Caco-2 (cell line): ENCODE results near the gene SCAF8. TPM values are rescaled to one million over a fixed set of nuclear protein-coding genes. Genes with fewer than 3 reads are reported as not detected.

Experiments
- BruUV-seq: library from RNA; stranded (reverse); fragments of 400-500 nt; replicated peaks from 2 replicates; lab custom pipeline; 2021; lab: Mats Ljungman, UMichigan
- CTCF ChIA-PET: fragments of 300-600 bp; sonication (Branson Sonifier 250); formaldehyde crosslinking; loops from one replicate; lab custom pipeline; 2022; ENCODE audit warnings: antibody characterized with exemption; lab: Charles Lee
- POLR2A ChIA-PET: fragments of 300-600 bp; sonication (Branson Sonifier 250); formaldehyde crosslinking; loops from one replicate; lab custom pipeline; 2022; ENCODE audit warnings: antibody characterized with exemption; lab: Charles Lee
- DNase-seq, 2 experiments: peaks; one replicate each; pipeline versions ENCODE4 v3.0.0 to v3.0.0-alpha.2; 2020 to 2022
- H3K27me3 ChIP-seq: replicated peaks from 2 replicates; pipeline ENCODE4 v1.6.0; 2011; ENCODE audit warnings: low read length; ENCODE audit not compliant: control insufficient read depth, insufficient read depth
- H3K36me3 ChIP-seq: 2 replicates; pipeline ENCODE4 v1.5.1; 2011; ENCODE audit warnings: low read length; ENCODE audit not compliant: control insufficient read depth, insufficient read depth
- H3K4me1 ChIP-seq: fragments of 250-450 bp; sonication (Bioruptor Pico); 2 replicates; pipeline ENCODE4 v1.5.1; 2020; ENCODE audit warnings: mild to moderate bottlenecking
- H3K4me3 ChIP-seq: 2 replicates; pipeline ENCODE4 v1.5.1; 2011; ENCODE audit warnings: low read depth, mild to moderate bottlenecking, control low read depth, low read length
- H3K9me3 ChIP-seq: fragments of 250-450 bp; sonication (Bioruptor Pico); 2 replicates; pipeline ENCODE4 v1.5.1; 2020; ENCODE audit warnings: mild to moderate bottlenecking, moderate library complexity
- H3K27ac Mint-ChIP-seq: one replicate; pipeline ENCODE4 v1.8.0; 2022; ENCODE audit warnings: mixed read lengths; ENCODE audit not compliant: unreplicated experiment
- H3K27me3 Mint-ChIP-seq: one replicate; pipeline ENCODE4 v1.8.0; 2022; ENCODE audit warnings: mixed read lengths; ENCODE audit not compliant: insufficient read depth, unreplicated experiment
- H3K36me3 Mint-ChIP-seq: one replicate; pipeline ENCODE4 v1.8.0; 2022; ENCODE audit warnings: mild to moderate bottlenecking, mixed read lengths; ENCODE audit not compliant: insufficient read depth, unreplicated experiment
- H3K4me1 Mint-ChIP-seq: one replicate; pipeline ENCODE4 v1.8.0; 2022; ENCODE audit warnings: low read depth, mixed read lengths; ENCODE audit not compliant: unreplicated experiment
- H3K4me3 Mint-ChIP-seq: one replicate; pipeline ENCODE4 v1.8.0; 2022; ENCODE audit warnings: mild to moderate bottlenecking, moderate library complexity, mixed read lengths; ENCODE audit not compliant: unreplicated experiment
- H3K9me3 Mint-ChIP-seq: one replicate; pipeline ENCODE4 v1.8.0; 2022; ENCODE audit warnings: mixed read lengths; ENCODE audit not compliant: unreplicated experiment
- intact Hi-C: fragments of 100-400 bp; cut with micrococcal nuclease; formaldehyde crosslinking; loops from one replicate; pipeline ENCODE4 v1.10.0; 2022; ENCODE audit not compliant: unreplicated experiment
- total RNA-seq: library from RNA; stranded (reverse); gene quantifications from 2 replicates; pipeline ENCODE4 v1.2.3, GENCODE V29; 2022
- TF ChIP-seq, protein P1 (sequence below), 2 experiments: fragments of 200-600 bp in 1 of 2; IDR thresholded peaks; 1 replicate in 1 of 2; 2 replicates in 1 of 2; pipeline versions ENCODE4 v1.5.1 to v1.8.0; 2011 to 2022; ENCODE audit warnings: antibody characterized with exemption in 1 of 2, control low read depth in 1 of 2, inconsistent platforms in 1 of 2, low read depth in 1 of 2, low read length in 1 of 2, mild to moderate bottlenecking in 1 of 2, moderate library complexity in 1 of 2; ENCODE audit not compliant: insufficient read depth in 1 of 2, severe bottlenecking in 1 of 2, unreplicated experiment in 1 of 2

SCAF8 gene
- total RNA-seq, 1 experiment from 2014 or later: 45.2 TPM

DNA sequence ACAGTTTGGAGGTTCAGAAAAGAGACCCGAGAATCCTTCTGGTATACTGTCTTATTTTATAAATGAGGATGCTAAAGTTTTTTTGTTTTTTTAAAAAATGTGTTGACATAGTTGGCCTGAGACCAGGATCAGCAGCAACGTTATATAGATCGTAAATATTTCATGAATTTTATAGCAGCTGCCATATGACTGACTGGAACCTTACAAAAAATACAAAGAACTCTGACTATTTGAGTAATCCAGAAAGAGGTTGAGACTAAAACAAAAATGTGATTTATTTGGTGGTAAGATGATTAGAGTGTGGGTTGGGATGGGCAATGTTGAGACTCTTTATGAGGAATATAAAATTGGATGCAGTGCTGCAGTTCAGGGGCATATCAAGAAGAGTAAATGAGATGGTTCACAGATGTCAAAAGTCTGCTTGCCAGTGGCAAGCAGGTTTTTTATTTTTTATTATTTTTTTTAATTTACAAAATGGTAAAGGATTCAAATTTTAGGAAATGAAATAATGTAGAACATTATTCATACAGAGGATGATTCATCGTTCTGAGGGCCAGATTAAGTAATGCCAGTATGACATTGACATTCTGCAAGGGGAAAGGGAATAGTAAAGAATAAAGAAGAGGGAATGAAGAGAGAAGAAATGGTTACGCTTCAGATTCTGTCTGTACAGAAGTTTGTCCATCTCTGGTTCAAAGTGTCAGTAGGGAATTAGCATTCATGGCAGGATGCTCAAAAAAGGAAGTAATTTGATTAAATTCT is 58.5 kb downstream of the SCAF8 start:
- BruUV-seq: no TSS peak
- no peaks in the 10 kb centered on the region for H3K9me3 ChIP-seq
- Mint-ChIP-seq H3K27me3 (no peaks in the 10 kb centered on the region), H3K36me3 (peaks cover 58% of the 10 kb centered on the region), H3K4me3 (no peak overlapping the region), H3K9me3 (no peaks in the 10 kb centered on the region), H3K27ac (no peak overlapping the region), H3K4me1 (no peaks in the 10 kb centered on the region)
- intact Hi-C loops: no loop called here
- TF ChIP-seq, protein P1, sequence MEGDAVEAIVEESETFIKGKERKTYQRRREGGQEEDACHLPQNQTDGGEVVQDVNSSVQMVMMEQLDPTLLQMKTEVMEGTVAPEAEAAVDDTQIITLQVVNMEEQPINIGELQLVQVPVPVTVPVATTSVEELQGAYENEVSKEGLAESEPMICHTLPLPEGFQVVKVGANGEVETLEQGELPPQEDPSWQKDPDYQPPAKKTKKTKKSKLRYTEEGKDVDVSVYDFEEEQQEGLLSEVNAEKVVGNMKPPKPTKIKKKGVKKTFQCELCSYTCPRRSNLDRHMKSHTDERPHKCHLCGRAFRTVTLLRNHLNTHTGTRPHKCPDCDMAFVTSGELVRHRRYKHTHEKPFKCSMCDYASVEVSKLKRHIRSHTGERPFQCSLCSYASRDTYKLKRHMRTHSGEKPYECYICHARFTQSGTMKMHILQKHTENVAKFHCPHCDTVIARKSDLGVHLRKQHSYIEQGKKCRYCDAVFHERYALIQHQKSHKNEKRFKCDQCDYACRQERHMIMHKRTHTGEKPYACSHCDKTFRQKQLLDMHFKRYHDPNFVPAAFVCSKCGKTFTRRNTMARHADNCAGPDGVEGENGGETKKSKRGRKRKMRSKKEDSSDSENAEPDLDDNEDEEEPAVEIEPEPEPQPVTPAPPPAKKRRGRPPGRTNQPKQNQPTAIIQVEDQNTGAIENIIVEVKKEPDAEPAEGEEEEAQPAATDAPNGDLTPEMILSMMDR (IDR thresholded peaks at IDR 0.05; ENCODE audit: insufficient read depth in 1 of 2, low read depth in 1 of 2, low read length in 1 of 2, severe bottlenecking in 1 of 2, unreplicated experiment in 1 of 2): no peak
- POLR2A ChIA-PET: no interaction called here
- CTCF ChIA-PET: no interaction called here
- H3K4me3 ChIP-seq: no peak overlapping the region
- peaks cover 1% of the 10 kb centered on the region; the same call in 1 of the 2 replicates for H3K4me1 ChIP-seq
- H3K36me3 ChIP-seq: no peaks in the 10 kb centered on the region; the same call in 1 of the 2 replicates
- no peak for DNase-seq
- no peaks in the 10 kb centered on the region for H3K27me3 ChIP-seq

DNA sequence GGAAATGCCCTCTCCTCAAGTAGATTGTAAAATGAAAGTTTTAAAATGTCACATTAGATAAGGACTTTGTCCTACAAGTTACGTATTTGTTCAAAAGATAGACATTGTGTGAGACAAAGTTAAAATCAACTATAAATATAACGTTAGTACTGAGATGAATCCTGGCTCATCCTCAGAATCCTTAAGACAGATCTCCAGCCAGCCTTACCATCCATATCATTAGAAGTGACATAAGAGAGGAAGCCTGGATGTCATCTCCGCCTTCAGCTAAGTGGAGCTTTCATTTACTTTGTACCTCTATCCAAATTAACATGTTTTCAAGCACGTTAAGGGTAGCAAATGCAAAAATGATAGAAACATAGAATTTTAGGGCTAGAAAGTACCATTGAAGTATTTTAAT is 59.1 kb downstream of the SCAF8 start:
- H3K4me3 Mint-ChIP-seq: no peak overlapping the region
- ChIA-PET CTCF (no interaction called here), POLR2A (no interaction called here)

DNA sequence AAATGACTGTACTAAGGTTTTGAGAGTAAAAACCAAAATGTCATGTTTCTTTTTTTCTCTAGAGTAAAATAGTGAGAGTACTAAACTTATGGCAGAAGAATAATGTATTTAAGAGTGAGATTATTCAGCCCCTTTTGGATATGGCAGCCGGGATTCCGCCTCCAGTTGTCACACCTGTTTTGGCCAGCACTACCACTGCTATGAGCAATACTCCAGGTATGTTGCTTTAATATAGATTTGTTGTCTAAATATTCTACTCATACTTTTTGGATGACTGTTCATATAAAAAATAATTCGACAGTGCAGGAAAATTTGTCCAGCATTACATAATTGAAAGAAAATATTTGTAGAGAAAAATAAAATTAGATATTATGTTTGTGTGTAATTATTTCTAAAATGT is 59.5 kb downstream of the SCAF8 start:
- Histone ChIP-seq H3K36me3 (no peaks in the 10 kb centered on the region; the same call in 1 of the 2 replicates), H3K4me1 (0 out of 2 replicates have a peak, but pooled peaks cover 1% of the 10 kb centered on the region), H3K4me3 (no peak overlapping the region), H3K27me3 (no peaks in the 10 kb centered on the region), H3K9me3 (no peaks in the 10 kb centered on the region)
- TF ChIP-seq, protein P1 (IDR thresholded peaks at IDR 0.05; ENCODE audit: insufficient read depth in 1 of 2, low read depth in 1 of 2, low read length in 1 of 2, severe bottlenecking in 1 of 2, unreplicated experiment in 1 of 2): no peak
- no peak overlapping the region for H3K27ac Mint-ChIP-seq
- no peaks in the 10 kb centered on the region for H3K9me3 Mint-ChIP-seq
- peaks cover 9% of the 10 kb centered on the region for H3K4me1 Mint-ChIP-seq
- intact Hi-C loops: no loop called here
- ChIA-PET POLR2A (no interaction called here), CTCF (no interaction called here)
- H3K36me3 Mint-ChIP-seq: peaks cover 68% of the 10 kb centered on the region
- DNase-seq: no peak
- BruUV-seq: no TSS peak
- H3K4me3 Mint-ChIP-seq: no peak overlapping the region
- H3K27me3 Mint-ChIP-seq: no peaks in the 10 kb centered on the region

More for the DNA sequence above, 59.1 kb downstream of the SCAF8 start:
- DNase-seq: no peak
- Mint-ChIP-seq H3K36me3 (peaks cover 63% of the 10 kb centered on the region), H3K9me3 (no peaks in the 10 kb centered on the region), H3K4me1 (peaks cover 4% of the 10 kb centered on the region), H3K27ac (no peak overlapping the region), H3K27me3 (no peaks in the 10 kb centered on the region)
- no peaks in the 10 kb centered on the region for H3K27me3 ChIP-seq
- TF ChIP-seq, protein P1 (IDR thresholded peaks at IDR 0.05; ENCODE audit: insufficient read depth in 1 of 2, low read depth in 1 of 2, low read length in 1 of 2, severe bottlenecking in 1 of 2, unreplicated experiment in 1 of 2): no peak
- H3K4me3 ChIP-seq: no peak overlapping the region
- no TSS peak for BruUV-seq
- no peaks in the 10 kb centered on the region for H3K4me1 ChIP-seq
- intact Hi-C loops: no loop called here
- H3K36me3 ChIP-seq: no peaks in the 10 kb centered on the region; the same call in 1 of the 2 replicates
- no peaks in the 10 kb centered on the region for H3K9me3 ChIP-seq
